Globus pallidus (tissue), 1 donor: Measurements from ENCODE around the gene CDK5RAP1.

ENCODE experiments used
- DNase-seq: peaks from one replicate; pipeline ENCODE4 v3.0.0-alpha.2; 2015; ENCODE audit warnings: low spot score

Gene CDK5RAP1

DNA sequence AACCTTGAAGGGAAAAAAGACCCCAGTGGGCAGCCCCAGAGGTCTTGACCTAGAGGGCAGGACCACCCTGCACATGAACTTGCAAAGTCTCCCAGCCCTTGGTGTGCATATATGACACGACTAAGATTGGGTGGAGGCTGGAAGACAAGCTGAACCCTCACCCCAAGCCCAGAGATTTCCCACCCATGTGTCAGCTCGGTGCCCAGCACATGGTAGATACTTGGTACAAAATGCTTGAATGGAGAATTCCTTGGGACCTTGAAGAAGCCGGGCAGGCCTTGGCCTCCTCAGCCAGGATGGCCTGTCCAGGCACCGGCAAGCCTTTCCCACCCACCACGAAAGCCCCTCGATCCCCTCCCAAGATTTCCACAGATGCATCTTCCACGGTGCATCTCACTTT is 67.7 kb downstream of the CDK5RAP1 start:
- no peak for DNase-seq

DNA sequence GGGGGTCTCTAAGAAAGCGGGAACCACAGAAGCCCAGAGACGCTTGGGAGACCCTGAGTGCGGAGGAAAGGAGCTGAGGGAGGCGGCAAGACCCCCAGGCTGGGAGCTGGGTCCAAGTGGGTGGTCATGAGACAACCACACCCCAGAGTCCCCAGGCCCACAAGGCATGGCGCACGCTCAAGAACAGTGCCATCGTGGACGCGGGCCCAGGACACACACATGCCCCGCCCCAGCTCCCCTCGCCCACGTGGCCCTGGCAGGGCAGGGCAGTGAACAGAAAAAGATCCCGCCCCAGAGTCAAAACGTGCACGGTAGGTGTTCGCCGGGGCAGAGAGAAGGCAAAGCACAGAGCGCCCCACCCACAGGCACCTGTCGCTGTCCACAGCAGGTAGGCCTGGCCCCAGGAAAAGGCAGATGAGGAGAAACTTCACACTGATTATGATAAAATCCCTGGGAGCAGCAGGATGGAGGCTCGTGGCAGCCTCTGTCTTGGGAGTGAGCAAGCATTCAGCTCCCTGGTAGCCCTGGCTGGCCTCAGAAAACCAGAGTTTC is 68.3 kb downstream of the CDK5RAP1 start:
- DNase-seq, result no peak

DNA sequence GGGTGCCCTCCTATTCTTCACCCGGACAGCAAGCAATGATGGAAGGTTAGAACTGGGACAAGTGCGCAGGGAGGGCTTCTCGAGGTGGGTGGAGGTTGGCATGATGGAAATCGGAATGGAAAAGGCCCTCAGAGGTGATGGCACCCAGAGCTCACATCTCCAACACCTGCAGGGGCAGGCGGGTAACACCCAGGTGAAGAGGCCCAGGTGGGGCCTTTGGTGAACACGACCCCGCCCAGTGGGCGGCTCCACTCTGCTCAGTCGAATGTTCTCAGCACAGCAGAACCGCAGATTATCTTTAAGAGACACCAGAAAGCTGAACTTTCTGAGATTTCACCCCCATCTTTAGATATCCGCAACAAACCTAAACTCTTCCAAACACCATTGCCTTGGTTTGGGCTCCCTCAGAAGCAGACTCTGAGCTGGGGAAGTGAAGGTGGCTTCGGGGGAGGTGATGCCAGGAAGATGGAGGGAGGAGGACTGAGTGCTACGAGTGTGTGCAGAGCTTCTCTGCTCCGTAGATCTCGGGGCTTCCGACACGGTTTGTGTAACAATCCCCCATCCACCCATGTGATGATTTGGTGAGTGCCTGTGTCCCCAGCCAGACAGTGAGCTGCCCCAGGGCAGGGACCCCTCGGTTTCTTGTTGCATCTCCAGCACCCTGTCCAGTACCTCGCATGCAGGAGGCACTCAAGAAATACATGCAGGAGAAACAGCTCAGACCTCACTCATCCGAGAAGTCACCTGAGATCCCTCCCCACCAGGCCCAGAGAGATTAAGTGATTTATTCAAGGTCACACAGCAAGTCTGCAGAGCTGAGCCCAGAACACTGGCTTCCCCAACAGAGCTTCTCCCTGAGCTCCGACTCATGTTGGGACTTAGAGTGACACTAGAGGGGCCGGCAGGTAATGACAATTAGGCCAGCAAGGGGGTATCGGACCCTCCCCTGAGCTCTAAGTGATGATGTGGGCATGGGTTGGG is 72.9 kb downstream of the CDK5RAP1 start:
- DNase-seq, result no peak

DNA sequence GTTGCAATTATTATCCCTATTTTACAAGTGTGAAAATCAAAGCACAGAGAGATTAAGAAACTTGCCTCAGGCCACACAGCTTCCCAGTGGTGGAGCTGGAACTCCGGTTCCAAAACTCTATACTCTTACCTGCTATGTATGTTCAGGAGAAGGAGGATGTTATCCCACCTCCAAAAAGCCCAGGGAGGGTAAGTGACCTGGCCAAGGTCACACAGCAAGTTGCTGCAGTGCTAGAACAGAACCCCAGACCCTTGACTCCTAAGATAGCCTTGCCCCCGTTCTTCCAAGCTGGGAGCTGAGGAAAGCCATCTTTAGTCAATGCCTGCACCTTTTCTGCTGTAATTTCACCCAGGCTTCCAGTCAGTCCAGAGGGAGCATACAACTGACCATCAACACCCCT is 76.0 kb downstream of the CDK5RAP1 start:
- no peak for DNase-seq

DNA sequence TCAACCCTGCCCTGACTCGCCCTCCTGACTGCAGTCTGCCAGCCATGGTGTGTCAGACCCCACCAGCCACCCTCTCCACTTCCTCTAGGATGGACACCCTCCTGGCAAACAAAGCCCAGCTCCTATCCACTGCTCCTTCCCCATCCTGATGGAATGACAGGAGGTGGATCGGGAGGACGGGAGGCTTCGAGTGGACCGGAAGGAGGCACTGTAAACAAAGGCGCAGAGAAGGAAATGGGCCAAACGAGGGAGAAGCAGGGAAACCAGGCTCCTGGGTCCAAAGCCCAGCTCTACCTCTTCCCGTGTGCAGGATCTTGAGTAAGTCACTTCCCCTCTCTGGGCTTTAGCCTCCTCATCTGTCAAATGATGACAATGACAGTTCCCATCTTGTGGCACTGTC is 78.1 kb downstream of the CDK5RAP1 start:
- no peak for DNase-seq

DNA sequence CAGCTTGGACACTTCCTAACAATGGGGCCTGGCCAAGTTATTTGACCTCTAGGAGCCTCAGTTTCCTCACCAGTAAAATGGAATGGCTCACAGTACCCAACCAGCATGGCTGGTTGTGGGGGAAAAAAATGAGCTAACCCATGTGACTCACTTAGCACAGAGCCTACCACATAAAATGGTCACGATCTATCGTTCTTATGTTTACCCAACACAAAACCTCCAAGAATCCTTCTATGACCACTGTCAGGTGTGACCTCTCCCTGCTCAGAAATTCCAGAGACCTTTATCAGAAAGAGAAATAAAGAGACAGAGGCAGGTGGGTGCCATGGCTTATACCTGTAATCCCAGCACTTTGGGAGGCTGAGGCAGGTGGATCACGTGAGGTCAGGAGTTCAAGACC is 78.9 kb downstream of the CDK5RAP1 start:
- no peak for DNase-seq

DNA sequence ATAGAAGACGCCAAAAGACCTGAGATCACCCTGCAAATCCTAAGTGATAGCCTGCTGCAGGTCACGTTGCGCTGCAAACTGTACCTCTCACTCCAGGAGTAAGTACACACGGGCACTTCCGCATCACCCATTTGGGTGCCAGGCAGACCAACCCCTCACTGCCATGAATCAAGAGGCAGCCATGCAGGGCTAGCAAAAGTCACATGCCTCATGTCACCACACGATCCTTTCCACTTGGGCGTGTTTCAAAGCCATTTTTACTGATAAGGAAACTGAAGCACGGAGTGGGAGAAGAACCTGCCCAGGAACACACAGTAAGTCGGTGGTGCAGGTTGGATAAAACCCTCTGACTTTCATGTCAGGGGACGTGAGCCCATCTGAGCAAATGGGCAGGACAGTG is 81.3 kb downstream of the CDK5RAP1 start:
- DNase-seq, result no peak

DNA sequence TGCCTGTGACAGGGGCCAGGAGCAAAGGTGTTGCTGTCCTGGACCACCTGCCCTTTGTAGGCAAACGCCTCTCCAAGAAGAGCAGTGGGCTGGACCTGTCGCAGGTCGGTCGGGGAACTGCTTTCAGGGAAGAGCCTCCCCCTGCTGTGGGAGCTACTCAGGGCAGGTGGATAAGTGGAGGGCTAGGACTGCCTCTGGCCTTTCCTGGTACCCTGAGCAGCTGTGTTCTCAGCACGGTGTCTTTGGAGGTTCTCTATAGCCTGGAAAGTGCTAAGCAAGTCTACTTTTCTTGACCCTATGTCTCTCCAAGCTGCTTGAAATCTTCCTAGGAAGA is 83.3 kb downstream of the CDK5RAP1 start:
- no peak for DNase-seq

DNA sequence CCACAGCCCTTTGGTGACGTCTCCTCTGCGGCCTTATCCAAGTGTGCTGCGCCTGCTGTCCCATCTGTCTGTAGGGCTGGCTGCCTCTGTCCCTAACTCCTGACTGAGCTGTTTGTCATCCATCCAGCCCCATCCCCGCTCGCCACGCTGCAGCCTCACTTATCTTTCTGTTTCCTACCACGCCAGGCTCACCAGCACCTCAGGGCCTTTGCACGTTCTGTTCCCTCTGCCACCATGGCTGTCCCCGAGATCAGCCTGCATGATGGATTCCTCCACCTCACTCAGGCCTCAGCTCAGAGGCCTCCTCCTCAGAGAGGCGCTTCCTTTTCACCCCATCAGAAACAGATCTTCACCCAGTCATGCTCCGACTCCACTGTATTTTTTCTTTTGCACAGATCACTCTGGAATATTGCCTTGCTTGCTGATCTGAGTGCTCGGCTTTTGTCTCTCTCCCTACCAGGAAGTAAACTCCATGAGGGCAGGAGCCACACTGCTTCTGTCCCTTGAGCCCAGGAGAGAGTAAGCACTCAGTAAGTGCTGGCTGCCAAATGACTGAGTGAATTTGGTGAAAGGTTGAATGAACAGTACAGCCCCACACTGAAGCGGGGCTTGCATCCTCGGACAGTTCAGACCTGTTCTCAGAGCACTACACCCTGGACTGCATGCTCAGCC is 83.8 kb downstream of the CDK5RAP1 start:
- DNase-seq, result no peak

DNA sequence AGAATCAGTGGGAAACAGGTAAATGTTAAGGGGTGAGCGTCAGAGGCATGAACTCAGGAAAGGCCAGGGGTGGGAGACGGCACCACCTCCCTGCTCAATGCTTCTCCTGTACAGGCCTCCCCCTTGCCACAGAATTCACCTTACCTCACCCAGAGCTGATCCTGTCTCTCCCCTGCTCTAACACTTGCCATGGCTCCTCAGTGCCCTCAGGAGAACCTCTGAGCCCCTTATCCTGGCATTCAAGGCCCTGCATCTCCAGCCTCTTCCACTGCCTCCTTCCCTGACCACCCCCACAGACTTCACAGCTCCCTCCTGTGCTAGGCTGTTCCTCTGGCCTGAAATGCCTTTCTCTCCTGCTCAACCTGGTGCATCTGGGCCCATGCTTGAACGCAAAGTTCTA is 84.4 kb downstream of the CDK5RAP1 start:
- DNase-seq, result no peak

DNA sequence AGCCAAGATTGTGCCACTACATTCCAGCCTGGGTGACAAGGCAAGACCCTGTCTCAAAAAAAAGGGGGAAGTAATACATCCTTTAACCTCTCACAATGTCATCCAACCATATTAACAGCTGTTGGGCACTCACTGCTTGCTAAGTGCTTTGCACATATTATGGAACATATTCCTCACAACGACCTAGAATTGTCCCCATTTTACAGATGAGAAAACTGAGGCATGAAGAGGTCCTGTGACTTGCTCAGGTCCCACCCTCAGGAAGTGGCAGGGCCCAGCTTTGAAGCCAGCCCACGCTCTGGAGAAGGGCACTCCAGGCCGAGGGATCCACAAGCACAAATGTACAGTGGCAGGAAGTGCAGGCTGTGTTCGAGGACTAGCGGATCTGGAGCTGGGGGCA is 85.0 kb downstream of the CDK5RAP1 start:
- no peak for DNase-seq

DNA sequence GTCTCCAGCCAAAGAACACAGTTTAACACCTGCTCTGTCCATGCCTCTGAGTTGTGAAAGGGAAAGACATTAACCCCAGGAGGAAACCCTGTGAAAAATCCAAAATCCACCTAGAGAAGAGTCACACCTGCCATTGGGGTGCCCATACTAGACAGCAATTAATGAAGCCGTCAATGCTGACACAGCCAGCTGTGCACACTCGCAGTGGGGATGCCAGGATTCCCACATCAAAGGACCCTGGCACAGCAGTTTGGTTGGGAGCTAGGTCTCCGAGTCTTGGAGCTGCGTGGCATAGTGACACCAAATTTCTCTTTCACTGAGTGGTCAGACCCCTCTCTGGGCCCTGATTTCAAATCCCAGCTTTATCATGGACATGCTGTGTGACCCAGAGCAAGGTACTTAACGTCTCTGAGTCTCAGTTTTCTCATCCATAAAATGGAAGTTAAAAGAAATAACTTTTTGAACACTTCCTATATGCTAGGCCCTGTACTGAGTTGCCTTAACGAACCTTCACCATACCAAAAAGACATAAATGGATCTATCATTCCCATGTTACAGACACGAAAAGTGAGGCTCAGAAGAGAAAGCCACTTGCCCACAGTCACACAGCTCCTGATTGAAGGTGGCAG is 87.5 kb downstream of the CDK5RAP1 start:
- no peak for DNase-seq

DNA sequence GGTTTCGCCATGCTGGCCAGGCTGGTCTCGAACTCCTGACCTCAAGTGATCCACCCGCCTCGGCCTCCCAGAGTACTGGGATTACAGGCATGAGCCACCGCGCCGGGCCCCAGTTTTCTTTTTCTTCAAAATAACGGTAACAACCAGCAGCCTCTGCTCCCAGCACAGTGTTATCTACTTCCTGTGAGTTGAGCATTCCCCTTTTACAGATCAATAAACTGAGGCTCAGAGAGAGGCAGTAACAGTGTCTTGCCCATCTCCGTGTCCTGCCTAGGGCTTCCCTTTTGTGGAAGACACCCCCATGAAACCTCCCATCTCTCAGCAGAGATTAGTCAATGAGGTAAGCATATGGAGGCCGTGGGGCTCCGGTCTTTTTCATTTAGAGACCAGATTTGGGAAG is 88.7 kb downstream of the CDK5RAP1 start:
- DNase-seq, result no peak

DNA sequence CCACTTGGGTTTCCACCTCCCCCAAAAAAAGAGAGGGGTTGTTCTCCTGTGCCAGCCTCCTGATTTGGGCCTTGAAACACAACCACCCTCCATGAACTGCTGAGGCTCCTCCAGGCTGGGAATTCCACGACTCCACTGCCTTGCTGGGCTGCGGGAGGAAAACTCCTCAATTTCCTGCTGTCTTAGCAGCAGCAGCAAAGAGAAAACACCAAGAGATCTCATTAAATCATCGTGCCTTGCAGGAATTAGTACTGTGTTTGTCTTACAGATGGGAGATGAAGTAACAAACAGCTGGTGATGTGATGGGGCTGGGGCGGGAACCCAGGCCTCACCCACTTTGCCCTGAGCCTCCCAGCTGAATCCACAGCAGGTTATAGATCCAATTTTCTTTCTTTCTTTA is 89.3 kb downstream of the CDK5RAP1 start:
- no peak for DNase-seq

DNA sequence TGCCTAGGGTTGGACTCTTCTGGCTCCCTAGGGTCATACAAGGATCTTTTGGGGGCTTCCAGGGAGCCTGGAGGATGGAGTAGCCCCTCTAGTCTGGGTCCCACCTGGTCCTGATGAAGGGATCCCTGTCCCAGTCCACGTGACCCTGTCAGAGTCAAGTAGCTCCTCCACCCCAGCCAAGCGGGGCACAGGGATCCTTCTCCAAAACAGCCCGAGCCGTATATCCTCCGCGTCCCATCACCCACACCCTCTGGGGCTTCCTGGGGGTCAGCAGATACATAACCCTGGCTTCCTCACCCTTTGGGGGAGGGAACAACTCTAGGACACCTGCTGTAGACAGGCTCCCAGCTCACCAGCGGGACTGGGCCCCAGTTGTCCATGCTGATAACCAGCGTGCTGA is 90.3 kb downstream of the CDK5RAP1 start:
- DNase-seq, result no peak

DNA sequence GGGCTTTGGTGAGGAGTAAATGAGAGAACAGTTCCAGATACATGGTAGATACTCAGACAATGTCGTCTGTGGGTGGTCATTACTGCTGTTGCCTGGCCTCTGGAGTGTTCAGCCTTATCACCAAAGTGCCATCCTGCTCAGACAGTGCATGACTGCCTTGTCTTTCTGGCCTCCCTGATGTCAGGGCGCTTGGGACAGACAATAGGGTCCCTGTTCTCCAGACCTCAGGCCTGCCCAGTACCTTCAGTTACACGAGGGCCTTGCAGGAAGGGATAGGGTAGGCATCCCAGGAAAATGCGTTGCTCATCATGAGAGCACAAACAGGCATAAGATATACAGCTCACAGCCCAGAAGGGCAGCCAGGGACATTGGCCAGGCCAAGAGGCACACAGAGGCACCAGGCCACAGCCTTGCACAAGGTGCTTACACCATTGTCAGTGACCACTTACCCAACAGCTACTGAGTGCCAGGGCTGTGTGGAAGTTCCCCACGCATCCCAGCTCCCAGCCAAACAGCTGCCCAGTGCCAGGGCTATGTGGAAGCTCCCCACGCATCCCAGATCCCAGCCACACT is 90.9 kb downstream of the CDK5RAP1 start:
- DNase-seq, result no peak

DNA sequence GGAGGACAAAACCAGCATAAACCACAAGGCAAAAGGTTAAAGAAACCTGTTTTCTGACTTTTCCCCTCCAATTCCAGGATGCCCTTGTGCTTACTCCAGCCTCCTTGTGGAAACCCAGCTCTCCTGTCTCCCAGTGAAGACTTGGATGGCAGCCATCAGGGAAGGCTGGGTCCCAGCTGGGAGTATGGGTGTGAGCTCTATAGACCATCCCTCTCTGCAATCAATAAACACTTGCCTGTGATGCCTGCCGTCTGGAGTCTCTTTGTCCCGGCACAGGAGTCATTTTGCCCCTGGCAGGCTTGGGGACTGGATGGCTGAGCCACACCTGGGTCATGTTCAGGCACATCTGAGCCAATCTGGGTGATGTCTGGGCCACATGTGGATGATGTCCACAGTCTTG is 91.7 kb downstream of the CDK5RAP1 start:
- no peak for DNase-seq
